Uterus (tissue), 4 donors: ENCODE data around the gene GPX4. TPM values are rescaled to one million over a fixed set of nuclear protein-coding genes. Genes with fewer than 3 reads are reported as not detected.

Source experiments
- DNase-seq, 2 donors: peaks; one replicate each; pipeline ENCODE4 v3.0.0-alpha.2; 2019 to 2020
- H3K27ac ChIP-seq, 2 donors: fragments of 200-600 bp; sonication (generic); 1 replicate in 1 of 2; 2 replicates in 1 of 2; pipeline ENCODE4 v1.5.1; 2016 to 2018
- H3K27me3 ChIP-seq, 2 donors: fragments of 200-600 bp; sonication (generic); one replicate each; pipeline ENCODE4 v1.5.1; 2018 to 2019; ENCODE audit warnings: control low read depth in 1 of 2
- H3K36me3 ChIP-seq, 2 donors: fragments of 200-600 bp; sonication (generic); one replicate each; pipeline ENCODE4 v1.5.1; 2019; ENCODE audit warnings: control low read depth in 1 of 2
- H3K4me1 ChIP-seq, 2 donors: fragments of 200-600 bp; sonication (generic); one replicate each; pipeline ENCODE4 v1.5.1; 2018 to 2019; ENCODE audit warnings: control low read depth in 1 of 2
- H3K4me3 ChIP-seq, 2 donors: fragments of 200-600 bp; sonication (generic); 1 replicate in 1 of 2; 2 replicates in 1 of 2; pipeline ENCODE4 v1.5.1; 2018 to 2019; ENCODE audit warnings: mild to moderate bottlenecking in 1 of 2
- H3K9me3 ChIP-seq, 2 donors: fragments of 200-600 bp; sonication (generic); one replicate each; pipeline ENCODE4 v1.5.1; 2019; ENCODE audit warnings: control low read depth in 1 of 2
- POLR2A ChIP-seq, 2 donors: fragments of 450-650 bp; IDR thresholded peaks; one replicate each; pipeline ENCODE4 v1.6.1; 2016; ENCODE audit warnings: antibody characterized with exemption in 2 of 2, mild to moderate bottlenecking in 1 of 2, moderate library complexity in 1 of 2
- intact Hi-C: fragments of 100-400 bp; cut with DNase I; formaldehyde crosslinking; loops from one replicate; pipeline ENCODE4 v1.15.1; 2023; ENCODE audit warnings: low total_unique reads
- total RNA-seq, 4 donors: library from RNA; depleted of rRNA in 3 of 4; stranded (reverse); fragments of >200 nt in 3 of 4; gene quantifications; one replicate each; pipeline versions ENCODE4 v1.1.0 to v1.2.4, GENCODE V29; 2014 to 2023
- TF ChIP-seq, protein P1 (sequence below), 4 experiments: fragments of 200-600 bp in 2 of 4; fragments of 450-650 bp in 2 of 4; sonication (generic) in 2 of 4; IDR thresholded peaks; one replicate each; pipeline ENCODE4 v1.5.1; 2016 to 2019; ENCODE audit warnings: antibody characterized with exemption in 4 of 4, mild to moderate bottlenecking in 2 of 4, moderate library complexity in 1 of 4
- donor health status: DM: yes; HTN: yes; CAD: no.

Gene GPX4
- total RNA-seq, 4 donors from 2014 or later, result 68.2 to 357 (median 163) TPM

DNA sequence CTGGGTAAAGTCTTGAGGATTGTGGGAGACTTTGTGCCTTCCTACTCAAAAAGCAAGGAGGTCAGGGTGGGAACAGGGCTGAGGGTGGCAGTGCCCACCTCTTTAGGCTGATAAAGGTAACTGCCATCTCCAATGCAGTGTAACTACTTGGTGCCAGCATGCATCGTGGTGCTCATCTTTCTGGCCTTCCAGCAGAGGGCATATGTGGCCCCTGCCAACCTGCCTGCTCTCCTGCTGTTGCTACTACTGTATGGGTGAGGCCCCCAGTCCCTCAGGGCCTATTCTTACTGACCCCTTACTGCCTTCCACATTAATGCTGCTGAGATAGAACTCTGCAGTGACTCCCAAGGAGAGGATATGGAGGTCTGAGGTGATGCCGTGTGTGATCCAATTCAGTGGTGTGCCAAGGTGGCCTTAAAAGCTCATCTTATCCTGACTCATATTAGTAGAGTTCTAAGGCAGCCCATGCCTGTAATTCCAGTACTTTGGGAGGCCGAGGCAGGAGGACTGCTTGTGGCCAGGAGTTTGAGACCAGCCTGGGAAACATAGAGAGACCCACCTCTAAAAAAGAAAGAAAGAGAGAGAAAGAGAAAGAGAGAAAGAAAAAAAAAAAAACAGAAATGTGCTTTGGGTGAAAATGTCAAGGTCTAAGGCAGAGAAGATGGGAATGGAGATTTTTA lies 46.5 kb upstream of the GPX4 start:
- no peak for DNase-seq
- no peak overlapping the region for H3K4me3 ChIP-seq
- H3K36me3 ChIP-seq, result no peaks in the 10 kb centered on the region
- no peak overlapping the region for H3K27ac ChIP-seq
- no peak for TF ChIP-seq POLR2A (IDR thresholded peaks at IDR 0.05)
- TF ChIP-seq, protein P1, sequence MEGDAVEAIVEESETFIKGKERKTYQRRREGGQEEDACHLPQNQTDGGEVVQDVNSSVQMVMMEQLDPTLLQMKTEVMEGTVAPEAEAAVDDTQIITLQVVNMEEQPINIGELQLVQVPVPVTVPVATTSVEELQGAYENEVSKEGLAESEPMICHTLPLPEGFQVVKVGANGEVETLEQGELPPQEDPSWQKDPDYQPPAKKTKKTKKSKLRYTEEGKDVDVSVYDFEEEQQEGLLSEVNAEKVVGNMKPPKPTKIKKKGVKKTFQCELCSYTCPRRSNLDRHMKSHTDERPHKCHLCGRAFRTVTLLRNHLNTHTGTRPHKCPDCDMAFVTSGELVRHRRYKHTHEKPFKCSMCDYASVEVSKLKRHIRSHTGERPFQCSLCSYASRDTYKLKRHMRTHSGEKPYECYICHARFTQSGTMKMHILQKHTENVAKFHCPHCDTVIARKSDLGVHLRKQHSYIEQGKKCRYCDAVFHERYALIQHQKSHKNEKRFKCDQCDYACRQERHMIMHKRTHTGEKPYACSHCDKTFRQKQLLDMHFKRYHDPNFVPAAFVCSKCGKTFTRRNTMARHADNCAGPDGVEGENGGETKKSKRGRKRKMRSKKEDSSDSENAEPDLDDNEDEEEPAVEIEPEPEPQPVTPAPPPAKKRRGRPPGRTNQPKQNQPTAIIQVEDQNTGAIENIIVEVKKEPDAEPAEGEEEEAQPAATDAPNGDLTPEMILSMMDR (IDR thresholded peaks at IDR 0.05), result no peak
- intact Hi-C loops, result no loop called here
- H3K27me3 ChIP-seq, result no peaks in the 10 kb centered on the region
- H3K4me1 ChIP-seq, result no peaks in the 10 kb centered on the region
- peaks cover 0 to 33% of the 10 kb centered on the region in 2 donors for H3K9me3 ChIP-seq

DNA sequence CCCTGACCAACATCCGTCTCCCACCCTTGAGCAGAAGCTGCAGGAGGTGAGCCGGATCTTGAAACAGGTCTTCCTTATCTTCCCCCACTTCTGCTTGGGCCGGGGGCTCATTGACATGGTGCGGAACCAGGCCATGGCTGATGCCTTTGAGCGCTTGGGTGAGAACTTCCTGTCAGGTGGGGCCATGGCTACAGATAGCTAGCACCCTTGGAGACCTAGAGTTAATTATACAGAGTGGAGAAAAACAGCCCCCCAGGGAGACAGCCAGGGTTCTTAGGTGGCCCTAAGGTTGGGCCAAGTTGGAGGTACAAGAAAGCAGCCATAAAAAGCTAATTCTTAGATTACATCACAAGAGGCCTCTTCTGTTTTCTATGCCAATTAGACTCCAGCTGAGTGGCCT lies 45.7 kb upstream of the GPX4 start:
- H3K27ac ChIP-seq, result no peak overlapping the region
- H3K4me1 ChIP-seq, result no peaks in the 10 kb centered on the region
- H3K27me3 ChIP-seq, result no peaks in the 10 kb centered on the region
- TF ChIP-seq, protein P1 (IDR thresholded peaks at IDR 0.05), result no peak
- no peak for TF ChIP-seq POLR2A (IDR thresholded peaks at IDR 0.05)
- H3K4me3 ChIP-seq, result no peak overlapping the region
- intact Hi-C loops, result no loop called here
- DNase-seq, result no peak
- H3K9me3 ChIP-seq, result peaks cover 0 to 33% of the 10 kb centered on the region in 2 donors
- no peaks in the 10 kb centered on the region for H3K36me3 ChIP-seq

DNA sequence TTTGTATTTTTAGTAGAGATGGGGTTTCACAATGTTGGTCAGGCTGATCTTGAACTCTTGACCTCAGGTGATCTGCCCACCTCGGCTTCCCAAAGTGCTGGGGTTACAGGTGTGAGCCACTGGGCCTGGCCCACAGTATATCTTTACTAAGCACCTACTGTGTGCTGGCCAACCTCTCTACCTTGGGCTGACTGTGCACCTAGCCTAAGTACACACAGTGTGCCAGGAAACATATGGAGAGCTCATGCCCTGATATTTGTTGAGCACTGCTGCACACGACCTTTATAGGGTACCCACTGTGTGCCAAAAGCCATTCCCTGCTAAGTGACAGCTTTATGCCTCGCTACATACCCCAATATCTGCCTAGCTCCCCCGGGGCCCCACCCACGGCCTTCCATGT lies 43.1 kb upstream of the GPX4 start:
- DNase-seq, result no peak
- Histone ChIP-seq H3K4me1 (peaks cover 0 to 6% of the 10 kb centered on the region in 2 donors), H3K4me3 (no peak overlapping the region), H3K36me3 (no peaks in the 10 kb centered on the region), H3K27me3 (peaks cover 0 to 4% of the 10 kb centered on the region in 2 donors), H3K9me3 (peaks cover 0 to 33% of the 10 kb centered on the region in 2 donors), H3K27ac (no peak overlapping the region)
- intact Hi-C loops, result no loop called here
- no peak for TF ChIP-seq POLR2A (IDR thresholded peaks at IDR 0.05)
- TF ChIP-seq, protein P1 (IDR thresholded peaks at IDR 0.05), result no peak

DNA sequence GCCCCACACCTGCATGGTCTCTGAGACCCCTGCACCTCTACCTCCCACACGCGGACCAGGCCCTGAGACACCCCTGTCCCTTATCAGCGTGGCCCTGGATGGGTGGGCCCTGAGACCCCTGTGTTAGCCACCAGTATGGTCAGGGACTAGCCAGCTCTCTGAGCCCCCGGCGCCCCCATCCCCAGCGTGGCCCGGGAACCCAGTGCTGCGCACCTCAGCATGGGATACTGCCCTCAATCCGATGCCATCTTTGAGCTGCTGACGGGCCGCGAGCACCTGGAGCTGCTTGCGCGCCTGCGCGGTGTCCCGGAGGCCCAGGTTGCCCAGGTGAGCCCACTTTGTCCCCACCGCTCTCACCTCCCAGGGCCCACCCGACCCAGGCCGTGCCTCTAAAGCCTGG lies 41.8 kb upstream of the GPX4 start:
- peaks cover 6 to 13% of the 10 kb centered on the region in 2 donors for H3K27me3 ChIP-seq
- intact Hi-C loops, result no loop called here
- H3K27ac ChIP-seq, result no peak overlapping the region
- no peak overlapping the region for H3K4me3 ChIP-seq
- H3K4me1 ChIP-seq, result peaks cover 0 to 11% of the 10 kb centered on the region in 2 donors
- no peaks in the 10 kb centered on the region for H3K36me3 ChIP-seq
- TF ChIP-seq POLR2A (IDR thresholded peaks at IDR 0.05), result no peak
- TF ChIP-seq, protein P1 (IDR thresholded peaks at IDR 0.05), result no peak
- no peak for DNase-seq
- peaks cover 0 to 29% of the 10 kb centered on the region in 2 donors for H3K9me3 ChIP-seq

DNA sequence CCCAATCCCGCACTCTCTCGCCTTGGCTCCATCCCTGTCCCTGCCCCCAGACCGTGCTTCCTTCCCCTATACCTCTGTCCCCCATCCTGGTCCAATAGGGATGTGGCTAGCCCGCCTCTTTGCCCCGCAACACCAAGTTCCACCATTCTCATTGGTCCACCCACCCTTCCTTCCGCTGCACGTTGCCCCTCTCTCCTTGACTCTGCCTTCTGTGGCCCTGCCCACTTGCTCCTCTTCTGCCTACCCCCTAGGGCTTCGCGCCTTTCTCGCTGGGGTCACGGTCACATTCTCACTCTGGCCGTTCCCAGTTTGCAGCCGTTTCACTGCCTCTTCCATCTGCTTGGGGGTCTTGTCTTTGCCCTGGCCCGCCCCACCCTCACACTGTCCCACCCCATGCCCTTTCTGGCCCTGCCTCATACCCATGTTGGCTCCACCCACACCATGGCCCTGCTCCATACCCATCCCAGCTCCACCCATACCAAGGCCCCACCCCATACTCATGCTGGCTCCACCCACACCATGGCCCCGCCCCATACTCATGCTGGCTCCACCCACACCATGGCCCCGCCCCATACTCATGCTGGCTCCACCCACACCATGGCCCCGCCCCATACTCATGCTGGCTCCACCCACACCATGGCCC lies 41.3 kb upstream of the GPX4 start:
- Histone ChIP-seq H3K4me1 (peaks cover 0 to 15% of the 10 kb centered on the region in 2 donors), H3K27ac (no peak overlapping the region), H3K36me3 (no peaks in the 10 kb centered on the region), H3K9me3 (peaks cover 0 to 24% of the 10 kb centered on the region in 2 donors), H3K27me3 (peaks cover 11 to 15% of the 10 kb centered on the region in 2 donors), H3K4me3 (no peak overlapping the region)
- DNase-seq, result no peak
- no peak for TF ChIP-seq POLR2A (IDR thresholded peaks at IDR 0.05)
- TF ChIP-seq, protein P1 (IDR thresholded peaks at IDR 0.05), result no peak
- intact Hi-C loops, result no loop called here
